Measurements from ENCODE around the gene ATP10D. TPM values are rescaled to one million over a fixed set of nuclear protein-coding genes. Genes with fewer than 3 reads are reported as not detected.

Gene ATP10D
- total RNA-seq, result 43.7 and 65.9 TPM in 2 replicates

GRCh38 chr4:47485047-47485692, at the start of gene ATP10D:
TSS of gene ATP10D (plus strand) at chr4:47485275. CDS start at chr4:47512541, 27,266 bp downstream.

GRCh38 chr4:47463235-47463956, 21.7 kb upstream of the ATP10D start, which contains the start of gene COMMD8:
TSS of gene COMMD8 (minus strand) at chr4:47463702. CDS start at chr4:47463651, 51 bp downstream.

Other genes with a start within 250 kb of the ATP10D start
- gene COMMD8, start 21.6 kb upstream of the ATP10D start, total RNA-seq, result 26.1 and 26.5 TPM in 2 replicates